GM06990 (cell line): ENCODE results near the gene KIRREL2.
"Not testable (repeated sequence)": the region's sequence is repeated elsewhere in the genome, so short reads cannot be mapped to it uniquely, and the experiment has no call there.

ENCODE experiments used
- DNase-seq: peaks from one replicate; pipeline ENCODE4 v3.0.0-alpha.2; 2011; ENCODE audit not compliant: insufficient read length; ENCODE audit errors: extremely low read depth
- H3K27me3 ChIP-seq: replicated peaks from 2 replicates; pipeline ENCODE4 v1.6.0; 2011; ENCODE audit warnings: low read length; ENCODE audit not compliant: control insufficient read depth, insufficient read depth
- H3K36me3 ChIP-seq: 2 replicates; pipeline ENCODE4 v1.5.1; 2011; ENCODE audit warnings: low read length; ENCODE audit not compliant: control insufficient read depth, insufficient read depth
- H3K4me3 ChIP-seq: replicated peaks from 2 replicates; pipeline ENCODE4 v1.5.1; 2011; ENCODE audit warnings: low read depth, mild to moderate bottlenecking, control low read depth, low read length
- TF ChIP-seq, protein P1 (sequence below): IDR thresholded peaks from 2 replicates; pipeline ENCODE4 v1.5.1; 2011; ENCODE audit warnings: low read length, control low read depth, mild to moderate bottlenecking, inconsistent platforms; ENCODE audit not compliant: insufficient read depth, poor library complexity, severe bottlenecking

KIRREL2 gene

DNA sequence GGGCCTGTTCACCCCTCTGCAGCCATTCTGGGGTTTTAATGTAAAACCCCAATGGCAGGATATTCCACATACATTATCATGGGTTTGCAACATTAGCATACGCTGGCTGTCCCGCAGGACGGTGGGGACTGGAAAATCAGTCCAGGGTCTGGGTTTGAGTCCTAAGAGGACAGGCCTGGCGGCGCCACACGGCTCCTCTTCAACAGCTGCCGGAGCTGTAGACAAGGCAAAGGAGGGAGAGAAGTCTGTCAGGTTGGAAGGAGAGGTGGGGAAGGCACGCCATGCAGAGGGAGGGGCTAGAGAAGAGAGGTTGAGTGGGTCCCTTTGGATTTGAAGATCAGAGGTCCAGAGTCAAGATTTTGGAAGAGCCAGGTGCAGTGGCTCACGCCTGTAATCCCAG is 31.7 kb downstream of the KIRREL2 start:
- Histone ChIP-seq H3K4me3 (no peak overlapping the region), H3K36me3 (peaks cover 19% of the 10 kb centered on the region), H3K27me3 (no peaks in the 10 kb centered on the region)
- TF ChIP-seq, protein P1, sequence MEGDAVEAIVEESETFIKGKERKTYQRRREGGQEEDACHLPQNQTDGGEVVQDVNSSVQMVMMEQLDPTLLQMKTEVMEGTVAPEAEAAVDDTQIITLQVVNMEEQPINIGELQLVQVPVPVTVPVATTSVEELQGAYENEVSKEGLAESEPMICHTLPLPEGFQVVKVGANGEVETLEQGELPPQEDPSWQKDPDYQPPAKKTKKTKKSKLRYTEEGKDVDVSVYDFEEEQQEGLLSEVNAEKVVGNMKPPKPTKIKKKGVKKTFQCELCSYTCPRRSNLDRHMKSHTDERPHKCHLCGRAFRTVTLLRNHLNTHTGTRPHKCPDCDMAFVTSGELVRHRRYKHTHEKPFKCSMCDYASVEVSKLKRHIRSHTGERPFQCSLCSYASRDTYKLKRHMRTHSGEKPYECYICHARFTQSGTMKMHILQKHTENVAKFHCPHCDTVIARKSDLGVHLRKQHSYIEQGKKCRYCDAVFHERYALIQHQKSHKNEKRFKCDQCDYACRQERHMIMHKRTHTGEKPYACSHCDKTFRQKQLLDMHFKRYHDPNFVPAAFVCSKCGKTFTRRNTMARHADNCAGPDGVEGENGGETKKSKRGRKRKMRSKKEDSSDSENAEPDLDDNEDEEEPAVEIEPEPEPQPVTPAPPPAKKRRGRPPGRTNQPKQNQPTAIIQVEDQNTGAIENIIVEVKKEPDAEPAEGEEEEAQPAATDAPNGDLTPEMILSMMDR = no peak
- DNase-seq = no peak

DNA sequence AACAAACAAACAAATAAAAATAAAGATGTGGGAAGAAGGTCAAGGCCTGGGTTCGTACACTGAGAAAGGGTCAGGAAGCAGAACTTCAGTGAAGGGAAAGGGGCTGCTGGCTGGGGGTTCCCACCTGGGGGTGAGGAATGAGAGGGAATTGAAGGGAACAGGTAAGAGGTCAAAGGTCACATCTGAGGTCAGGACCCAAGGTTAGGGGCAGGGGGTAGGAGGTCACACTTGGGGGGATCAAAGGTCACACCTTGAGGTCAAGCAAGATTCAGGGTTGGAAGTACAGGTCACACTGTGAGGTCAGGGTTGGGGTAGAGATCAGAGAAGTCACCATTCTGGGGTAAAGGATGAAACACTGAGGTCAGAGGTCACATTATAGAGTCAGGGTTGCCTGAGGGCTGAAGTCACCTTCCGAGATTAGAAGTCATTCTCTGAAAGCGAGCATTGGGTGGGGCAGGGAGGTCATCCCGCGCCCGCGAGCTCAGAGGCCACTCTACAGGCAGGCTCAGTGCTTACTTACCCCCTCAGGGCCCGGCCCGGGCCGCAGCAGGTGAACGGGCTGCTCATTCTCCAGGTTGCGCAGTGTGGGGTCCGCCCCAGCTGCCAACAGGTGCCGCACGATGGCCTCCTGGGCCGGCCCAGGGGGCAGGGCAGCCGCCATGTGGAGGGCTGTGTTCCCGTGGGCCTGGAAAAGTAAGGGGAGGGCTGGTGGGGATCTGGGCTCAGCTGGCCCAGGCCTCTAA is 32.8 kb downstream of the KIRREL2 start:
- TF ChIP-seq, protein P1 = no peak
- Histone ChIP-seq H3K36me3 (peaks cover 21% of the 10 kb centered on the region), H3K4me3 (no peak overlapping the region), H3K27me3 (no peaks in the 10 kb centered on the region)
- DNase-seq = no peak

DNA sequence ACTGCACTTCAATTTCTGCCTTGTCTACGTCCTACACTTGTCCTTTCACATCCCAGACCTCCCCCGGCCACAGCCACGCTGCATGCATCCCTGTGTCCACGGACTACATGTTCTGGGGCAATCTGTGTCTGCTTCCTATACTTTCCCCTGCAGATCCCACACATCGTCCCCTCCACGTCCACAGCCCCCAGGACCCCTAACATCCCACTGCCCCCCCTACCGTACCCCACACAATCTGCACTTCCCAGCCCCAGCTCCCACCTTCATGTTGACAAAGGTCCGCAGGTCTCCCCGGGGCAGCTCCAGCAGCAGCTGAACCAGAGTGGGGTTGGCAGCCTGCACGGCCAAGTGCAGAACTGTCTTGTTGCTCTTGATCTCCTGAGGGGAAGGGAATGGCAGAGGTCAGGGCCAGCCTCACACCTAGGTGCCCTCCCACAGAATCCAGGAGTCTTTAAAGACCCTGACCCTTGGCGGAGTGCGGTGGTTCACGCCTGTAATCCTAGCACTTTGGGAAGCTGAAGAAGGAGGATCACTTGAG is 33.5 kb downstream of the KIRREL2 start:
- H3K4me3 ChIP-seq = no peak overlapping the region
- TF ChIP-seq, protein P1 = no peak
- DNase-seq = no peak
- no peaks in the 10 kb centered on the region for H3K27me3 ChIP-seq
- peaks cover 22% of the 10 kb centered on the region for H3K36me3 ChIP-seq

DNA sequence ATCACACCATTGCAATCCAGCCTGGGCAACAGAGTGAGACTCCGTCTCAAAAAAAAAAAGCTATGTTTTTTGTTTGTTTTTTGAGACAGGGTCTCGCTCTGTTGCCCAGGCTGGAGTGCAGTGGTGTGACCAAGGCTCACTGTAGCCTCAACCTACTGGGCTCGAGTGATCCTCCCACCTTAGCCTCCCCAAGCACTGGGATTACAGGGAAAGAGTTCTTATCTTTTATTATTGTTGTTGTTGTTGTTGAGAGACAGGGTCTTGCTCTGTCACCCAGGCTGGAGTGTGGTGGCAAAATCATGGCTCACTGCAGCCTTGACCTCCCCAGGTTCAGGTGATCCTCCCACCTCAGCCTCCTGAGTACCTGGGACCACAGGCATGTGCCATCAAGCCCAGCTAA is 35.1 kb downstream of the KIRREL2 start:
- DNase-seq, H3K27me3 ChIP-seq, H3K4me3 ChIP-seq: not testable (repeated sequence)
- H3K36me3 ChIP-seq = peaks cover 33% of the 10 kb centered on the region

DNA sequence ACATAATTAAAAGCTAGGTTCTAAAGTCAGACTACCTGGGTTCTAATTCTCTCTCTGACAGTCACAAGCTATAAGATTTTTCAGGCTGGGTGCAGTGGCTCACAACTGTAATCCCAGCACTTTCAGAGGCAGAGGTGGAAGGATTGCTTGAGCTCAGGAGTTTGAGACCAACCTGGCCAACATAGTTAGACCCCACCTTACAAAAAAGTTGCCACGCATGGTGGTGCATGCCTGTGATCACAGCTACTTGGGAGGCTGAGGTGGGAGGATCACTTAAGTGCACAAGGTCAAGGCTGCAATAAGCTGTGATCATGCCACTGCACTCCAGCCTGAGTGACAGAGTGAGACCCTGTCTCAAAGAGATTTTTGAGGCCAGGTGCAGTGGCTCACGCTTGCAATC is 37.6 kb downstream of the KIRREL2 start:
- no peak for DNase-seq
- TF ChIP-seq, protein P1 = no peak
- Histone ChIP-seq H3K36me3 (peaks cover 40% of the 10 kb centered on the region), H3K27me3 (no peaks in the 10 kb centered on the region), H3K4me3 (no peak overlapping the region)

DNA sequence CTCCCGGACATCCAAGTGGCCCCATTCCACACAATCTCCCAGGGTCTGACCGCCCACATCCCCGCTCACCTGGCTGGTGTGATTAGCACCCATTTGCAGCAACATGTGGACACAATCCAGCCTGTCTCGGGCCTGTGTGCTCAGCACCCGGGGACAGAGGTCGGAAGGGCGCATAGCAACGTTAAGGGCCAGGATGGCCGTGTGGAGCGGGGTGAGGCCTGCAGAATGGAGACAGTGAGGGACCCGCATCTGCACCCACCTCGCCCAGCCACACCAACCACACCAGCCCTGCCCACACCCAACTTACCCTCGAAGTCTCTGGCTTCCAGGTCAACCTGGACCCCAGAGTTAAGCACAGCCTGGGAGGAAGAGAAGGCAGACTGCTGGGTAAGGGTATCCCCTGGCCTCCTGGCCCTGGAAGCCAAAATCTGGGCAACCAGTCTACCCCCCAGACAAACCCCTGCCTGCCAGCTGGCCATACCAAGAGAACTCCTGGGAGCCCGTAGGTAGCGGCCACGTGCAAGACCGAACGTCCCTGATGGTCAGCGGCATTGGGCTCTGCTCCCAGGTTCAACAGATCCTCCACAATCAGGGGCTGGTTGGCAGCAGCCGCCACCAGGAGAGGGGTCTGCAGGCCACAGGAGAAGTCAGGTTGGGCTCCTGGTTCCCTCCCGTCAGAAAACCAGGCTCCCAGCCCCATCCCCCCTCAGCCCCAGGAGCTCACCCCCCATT is 39.4 kb downstream of the KIRREL2 start:
- H3K36me3 ChIP-seq = peaks cover 30% of the 10 kb centered on the region

More for the DNA sequence above, 39.4 kb downstream of the KIRREL2 start:
- TF ChIP-seq, protein P1 = no peak
- H3K27me3 ChIP-seq = no peaks in the 10 kb centered on the region
- no peak overlapping the region for H3K4me3 ChIP-seq
- no peak for DNase-seq
